GM21717 (cell line): Measurements from ENCODE around the gene SLC49A3.
"Not testable (repeated sequence)": the region's sequence is repeated elsewhere in the genome, so short reads cannot be mapped to it uniquely, and the experiment has no call there.

ENCODE experiments used
- ATAC-seq: cut with Tn5 transposase; IDR thresholded peaks from one replicate; pipeline ENCODE4 v1.9.1; 2021; ENCODE audit warnings: mild to moderate bottlenecking, moderate library complexity; ENCODE audit not compliant: unreplicated experiment

Gene SLC49A3

DNA sequence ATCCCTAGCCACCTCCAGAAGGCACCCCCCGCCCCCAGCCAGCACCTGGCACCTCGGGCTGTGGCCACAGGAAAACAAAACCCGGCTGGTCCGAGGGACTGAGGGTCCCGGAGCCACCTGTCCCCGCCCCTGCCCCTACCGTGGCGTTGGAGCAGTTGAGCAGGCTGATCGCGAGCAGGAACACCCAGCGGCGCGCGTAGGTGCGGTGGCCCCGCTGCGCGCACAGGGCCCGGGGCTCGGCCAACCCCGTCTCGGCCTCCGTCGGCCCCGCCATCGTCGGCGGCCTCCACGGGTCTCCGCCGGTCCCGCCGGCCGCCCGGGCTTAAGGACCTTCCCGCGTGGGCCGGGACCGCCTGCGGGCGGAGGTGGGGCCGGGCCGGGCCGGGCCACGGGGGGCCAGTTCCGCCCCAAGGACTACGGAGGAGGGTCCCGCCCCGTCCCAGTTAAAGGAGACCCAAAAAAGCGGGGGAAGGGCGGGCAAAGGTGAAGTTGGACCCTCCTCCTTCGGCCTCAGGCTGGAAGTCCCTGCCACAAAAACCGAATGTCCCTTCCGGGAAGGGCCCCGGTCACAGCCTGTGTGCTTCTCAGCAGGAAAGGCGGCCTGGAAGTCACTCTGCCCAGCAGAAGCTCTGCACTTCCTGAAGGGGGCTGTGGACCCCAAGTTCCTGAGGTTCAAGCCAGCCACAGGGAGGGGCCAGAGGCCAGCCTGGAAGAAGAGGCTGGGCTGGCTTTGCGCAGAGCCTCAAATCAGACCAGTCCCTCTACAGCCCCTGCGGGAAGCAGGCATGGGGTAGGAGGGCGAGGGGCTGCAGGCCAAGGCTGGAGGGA is at the start of gene SLC49A3:
TSS of gene SLC49A3 (minus strand) at position 298 of the 828 bp plus-strand sequence. CDS start at position 274, 24 bp downstream.
- no peak for ATAC-seq

DNA sequence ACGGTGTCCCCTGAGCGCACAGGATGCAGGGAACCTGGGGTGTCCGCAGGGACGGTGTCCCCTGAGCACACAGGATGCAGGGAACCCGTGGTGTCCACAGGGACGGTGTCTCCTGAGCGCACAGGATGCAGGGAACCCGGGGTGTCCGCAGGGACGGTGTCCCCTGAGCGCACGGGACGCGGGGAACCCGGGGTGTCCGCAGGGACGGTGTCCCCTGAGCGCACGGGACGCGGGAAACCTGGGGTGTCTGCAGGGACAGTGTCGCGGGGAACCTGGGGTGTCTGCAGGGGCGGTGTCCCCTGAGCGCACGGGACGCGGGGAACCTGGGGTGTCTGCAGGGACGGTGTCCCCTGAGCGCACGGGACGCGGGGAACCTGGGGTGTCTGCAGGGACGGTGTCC is 47.6 kb upstream of the SLC49A3 start:
- ATAC-seq: not testable (repeated sequence)

DNA sequence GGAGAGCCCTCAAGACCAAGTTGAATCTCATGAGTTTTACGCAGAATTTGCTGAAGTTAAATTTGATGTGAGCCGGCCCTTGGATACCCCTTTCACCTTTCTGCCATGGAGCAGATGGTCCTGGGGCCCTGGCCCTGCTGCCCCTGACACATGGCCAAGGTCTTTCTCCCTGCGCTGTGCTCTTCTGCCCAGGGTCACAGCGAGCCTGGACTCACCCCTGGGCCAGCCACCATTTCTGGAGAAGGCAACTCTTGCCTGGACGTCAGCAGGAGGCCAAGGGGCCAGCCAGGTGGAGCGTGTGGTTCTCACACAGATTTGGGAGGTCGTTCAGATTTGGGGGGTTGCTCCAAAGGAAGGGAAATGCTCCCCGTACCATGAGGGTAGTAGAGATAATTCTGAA is 46.6 kb upstream of the SLC49A3 start:
- no peak for ATAC-seq

DNA sequence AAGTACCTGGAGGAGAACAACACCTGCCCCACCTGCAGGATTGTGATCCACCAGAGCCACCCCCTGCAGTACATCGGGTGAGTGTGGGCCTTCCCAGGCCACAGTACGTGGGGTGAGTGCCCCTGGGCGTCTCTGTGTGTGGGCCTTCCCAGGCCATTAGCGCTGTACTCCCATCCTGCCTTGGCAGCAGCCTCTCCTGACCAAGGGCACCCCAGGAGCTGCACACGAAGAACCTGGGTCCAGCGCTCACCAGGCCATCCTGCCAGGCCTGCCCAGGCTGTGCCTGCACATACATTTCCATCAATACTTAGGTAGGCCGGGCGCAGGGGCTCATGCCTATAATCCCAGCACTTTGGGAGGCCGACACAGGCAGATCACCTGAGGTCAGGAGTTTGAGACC is 46.0 kb upstream of the SLC49A3 start:
- no peak for ATAC-seq

DNA sequence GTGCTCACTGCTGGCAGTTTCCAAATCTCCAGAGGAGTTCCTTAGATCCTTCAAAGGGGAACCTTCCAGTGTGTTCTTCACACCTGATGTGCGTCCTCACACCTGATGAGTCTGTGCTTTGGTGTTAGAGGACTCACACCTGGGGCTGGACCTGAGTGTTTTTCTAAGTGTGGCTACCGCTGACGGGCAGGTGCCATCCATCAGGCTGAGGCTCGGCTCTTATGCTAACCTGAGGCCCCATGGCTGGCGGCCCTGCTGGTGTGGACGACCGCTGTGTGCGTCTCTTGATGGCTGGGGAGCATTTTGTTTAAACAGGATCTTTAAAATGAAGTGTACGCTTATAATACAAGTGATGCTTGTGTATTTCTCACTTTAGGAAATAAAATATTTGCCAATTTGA is 45.1 kb upstream of the SLC49A3 start:
- ATAC-seq: no peak

DNA sequence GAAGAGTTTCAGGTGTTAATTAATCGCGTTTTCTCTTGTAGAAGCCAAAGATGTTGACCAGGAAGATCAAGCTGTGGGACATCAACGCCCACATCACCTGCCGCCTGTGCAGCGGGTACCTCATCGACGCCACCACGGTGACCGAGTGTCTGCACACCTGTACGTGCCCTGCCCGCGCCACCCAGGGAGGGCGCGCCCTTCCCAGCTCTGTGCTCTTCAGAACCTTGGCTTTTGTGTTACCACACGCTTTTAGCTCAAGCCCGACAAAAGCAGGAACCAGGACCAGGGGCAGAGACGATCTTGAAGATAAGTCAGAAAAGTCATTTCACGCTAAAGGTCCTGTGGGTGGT is 44.7 kb upstream of the SLC49A3 start:
- ATAC-seq: no peak

DNA sequence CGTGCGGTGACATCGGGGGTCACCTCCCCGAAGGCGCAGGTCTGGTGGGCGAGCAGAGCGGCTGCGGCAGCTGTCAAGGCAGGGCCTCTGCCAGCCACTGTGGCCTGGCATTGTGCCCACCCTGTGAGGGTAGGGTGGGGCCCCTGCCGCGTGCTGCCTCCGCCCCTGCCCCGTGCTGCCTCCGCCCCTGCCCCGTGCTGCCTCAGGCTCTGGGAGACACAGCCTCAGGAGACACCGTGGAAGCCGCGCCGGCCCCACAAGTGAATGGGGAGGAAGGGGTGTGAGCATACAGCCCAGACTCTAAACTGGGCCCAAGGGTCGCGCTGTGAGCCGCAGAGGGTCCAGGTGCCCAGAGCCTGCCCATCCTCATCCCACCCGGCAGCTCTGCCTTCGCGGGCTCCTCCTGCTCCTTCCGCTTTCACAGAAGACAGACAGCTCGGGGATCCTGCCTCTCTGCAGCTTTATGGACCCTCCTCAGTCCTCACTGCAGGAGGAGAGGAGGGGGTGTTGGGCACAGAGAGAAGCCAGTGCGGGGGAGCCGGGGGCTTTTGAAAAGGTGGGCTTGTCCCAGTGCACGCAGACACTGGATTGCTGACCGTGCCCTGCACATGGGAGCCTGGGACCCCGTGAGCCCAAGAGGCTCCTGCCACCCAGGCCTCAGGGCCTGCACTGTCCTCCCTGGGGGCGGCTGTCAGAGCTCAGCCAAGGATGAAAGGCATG is 44.1 kb upstream of the SLC49A3 start:
- no peak for ATAC-seq

DNA sequence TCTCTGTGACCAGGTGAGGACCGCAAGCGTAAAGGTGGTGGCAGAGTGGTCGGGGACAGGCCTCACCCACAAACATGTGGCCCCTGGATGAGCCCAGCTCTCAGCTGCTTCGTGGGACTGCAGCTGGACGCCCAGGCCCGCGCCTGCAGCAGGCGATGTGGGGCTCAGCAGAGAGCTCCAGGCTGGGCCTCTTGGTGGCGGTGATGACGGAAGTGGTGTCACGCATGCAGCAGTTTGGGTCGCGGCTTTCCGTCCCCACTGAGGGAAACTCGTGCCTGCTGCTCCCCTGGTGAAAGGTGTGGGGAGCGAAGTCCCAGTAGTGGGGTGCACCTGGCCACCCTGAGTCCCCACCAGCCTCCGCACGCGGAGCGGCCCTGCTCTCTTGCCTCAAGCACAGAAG is 43.5 kb upstream of the SLC49A3 start:
- no peak for ATAC-seq

DNA sequence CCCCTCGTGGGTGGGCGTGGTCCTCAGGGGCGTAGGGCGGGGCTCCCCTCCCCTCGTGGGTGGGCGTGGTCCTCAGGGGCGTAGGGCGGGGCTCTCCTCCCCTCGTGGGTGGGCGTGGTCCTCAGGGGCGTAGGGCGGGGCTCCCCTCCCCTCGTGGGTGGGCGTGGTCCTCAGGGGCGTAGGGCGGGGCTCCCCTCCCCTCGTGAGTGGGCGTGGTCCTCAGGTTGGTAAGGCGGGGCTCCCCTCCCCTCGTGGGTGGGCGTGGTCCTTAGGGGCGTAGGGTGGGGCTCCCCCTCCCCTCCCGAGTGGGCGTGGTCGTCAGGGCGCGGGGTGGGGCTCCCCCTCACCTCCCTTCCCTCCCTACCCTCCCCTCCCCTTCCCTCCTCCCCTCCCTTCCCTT is 43.0 kb upstream of the SLC49A3 start:
- ATAC-seq: not testable (repeated sequence)

DNA sequence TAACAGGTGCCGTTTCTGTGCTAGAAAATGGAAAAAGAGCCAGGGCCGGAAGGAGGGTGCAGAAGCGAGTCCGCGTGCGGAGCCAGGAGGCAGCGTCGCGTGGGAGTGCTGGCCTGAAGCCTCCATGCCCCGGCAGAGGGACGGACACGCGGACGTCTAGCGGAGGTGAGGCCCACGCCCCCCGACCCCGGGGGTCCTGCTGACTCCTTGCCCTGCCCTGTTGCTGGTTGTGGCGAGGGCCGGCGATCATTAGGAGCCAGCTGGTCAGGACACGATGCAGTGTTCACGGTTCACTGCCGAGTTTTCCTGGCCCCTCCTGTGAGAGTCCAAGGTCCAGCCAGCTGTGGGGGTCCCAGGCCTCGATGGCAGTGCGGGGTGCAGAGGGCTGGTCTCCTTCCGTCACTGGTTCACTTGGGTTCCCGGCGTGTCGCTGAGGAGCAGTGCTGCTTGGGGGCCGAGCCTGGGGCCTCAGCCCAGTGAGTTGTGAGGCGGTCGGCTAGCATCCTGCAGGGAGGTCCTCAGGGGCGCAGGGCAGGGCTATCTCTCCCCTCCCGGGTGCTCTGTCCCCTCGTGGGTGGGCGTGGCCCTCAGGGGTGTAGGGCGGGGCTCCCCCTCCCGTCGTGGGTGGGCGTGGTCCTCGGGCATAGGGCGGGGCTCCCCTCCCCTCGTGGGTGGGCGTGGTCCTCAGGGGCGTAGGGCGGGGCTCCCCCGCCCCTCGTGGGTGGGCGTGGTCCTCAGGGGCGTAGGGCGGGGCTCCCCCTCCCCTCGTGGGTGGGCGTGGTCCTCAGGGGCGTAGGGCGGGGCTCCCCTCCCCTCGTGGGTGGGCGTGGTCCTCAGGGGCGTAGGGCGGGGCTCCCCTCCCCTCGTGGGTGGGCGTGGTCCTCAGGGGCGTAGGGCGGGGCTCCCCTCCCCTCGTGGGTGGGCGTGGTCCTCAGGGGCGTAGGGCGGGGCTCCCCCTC is 42.3 kb upstream of the SLC49A3 start:
- not testable (repeated sequence) for ATAC-seq

DNA sequence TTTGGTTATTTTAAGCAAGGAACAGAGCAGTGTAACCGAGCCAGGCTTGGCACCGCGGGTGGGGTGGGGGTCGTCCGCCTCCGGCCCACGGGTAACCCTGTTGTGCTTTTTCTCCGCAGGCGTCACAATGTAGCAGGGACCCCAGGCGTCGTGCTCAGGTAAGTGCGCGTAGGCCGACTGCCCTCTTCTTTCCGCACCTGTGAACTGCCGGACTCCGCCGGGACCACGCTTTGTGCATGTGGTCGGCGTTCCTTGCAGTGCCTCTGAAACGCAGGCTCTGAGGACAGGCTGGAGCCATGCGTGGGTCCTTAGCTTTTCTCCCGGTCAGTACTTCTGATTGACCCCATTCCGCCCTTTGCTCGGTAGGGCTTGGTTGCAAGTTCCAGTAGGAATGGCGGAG is 41.6 kb upstream of the SLC49A3 start:
- no peak for ATAC-seq

DNA sequence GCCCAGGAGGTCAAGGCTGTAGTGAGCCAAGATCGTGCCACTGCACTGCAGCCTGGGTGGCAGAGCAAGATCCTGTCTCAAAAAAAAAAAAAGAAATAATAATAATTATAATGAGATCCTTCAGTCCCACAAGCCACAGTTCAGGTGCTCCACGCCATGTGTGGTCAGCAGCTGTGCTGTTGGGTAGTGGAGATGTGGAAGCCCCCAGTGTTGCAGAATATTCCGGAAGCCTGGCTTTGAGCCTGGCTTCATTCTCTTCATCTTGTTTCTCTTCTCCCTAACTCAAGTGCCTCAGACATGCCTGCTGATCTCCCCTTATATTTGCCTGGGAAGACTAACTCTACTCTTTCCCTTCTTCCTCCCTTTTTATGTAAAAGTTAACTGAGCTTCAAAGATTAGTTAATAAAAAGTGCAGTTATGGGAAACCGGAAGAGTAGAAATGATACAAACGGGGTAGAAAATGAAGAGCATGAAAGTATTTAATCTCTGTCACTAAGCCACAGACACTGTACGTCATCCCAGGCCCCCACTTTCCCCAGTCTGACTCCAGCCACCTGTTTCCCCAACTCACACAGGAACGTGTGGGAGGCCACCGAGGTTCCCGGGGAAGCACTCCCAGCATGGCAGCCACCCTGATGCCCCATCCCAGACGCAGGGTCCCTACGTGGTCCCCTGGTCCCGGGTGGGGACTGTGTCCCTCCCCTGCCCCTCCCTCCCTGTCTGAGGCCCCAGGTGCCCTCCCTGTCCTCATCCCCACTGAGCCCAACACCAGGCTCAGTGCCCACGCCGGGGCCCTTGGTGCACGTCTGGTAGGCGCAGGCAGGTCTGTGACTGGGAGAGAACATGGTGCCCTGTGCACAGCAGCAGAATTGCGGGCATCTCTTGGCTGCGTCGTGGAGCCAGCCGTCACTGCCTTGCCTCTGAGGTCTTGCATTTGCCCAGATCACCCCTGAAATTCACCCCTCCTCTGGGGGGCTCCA is 40.7 kb upstream of the SLC49A3 start:
- ATAC-seq: no peak

DNA sequence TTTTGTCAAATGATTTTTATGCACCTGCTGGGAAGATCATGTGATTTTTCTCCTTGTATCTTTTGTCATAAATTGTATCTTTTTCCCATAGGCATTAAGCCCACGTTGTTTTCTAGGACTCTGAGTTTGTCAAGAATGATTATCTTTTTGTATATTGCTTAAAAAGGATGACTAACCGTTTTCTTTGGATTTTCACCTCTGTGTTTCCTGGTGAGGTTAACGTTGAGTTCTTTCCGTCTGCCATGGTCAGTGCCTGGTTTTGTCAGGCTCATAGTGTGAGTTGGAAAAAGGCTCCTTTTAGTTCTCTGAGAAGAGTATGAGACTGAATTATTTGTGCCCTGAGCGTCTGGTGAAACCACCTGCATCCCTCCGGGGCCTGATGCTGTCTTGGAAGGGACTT is 38.6 kb upstream of the SLC49A3 start:
- no peak for ATAC-seq

DNA sequence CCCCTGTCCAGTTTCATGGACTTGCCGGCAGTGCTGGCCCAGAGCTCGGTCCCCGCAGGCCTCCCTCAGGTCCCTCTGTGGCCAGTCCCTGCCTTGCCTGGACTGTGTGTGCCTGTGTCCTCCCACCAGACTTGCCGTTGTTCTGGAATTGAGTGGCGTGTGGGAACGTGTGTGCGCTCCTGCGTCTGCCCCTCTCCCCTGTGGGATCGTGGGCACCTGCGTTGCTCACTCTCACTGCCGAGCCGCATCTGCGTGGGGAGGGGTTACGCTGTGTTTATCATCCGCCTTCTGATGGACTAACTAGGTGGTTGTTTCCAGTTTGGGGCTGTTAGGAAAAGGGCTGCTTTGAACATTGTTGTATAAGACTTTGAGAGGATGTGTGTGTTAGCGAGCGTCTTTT is 37.9 kb upstream of the SLC49A3 start:
- ATAC-seq: no peak

DNA sequence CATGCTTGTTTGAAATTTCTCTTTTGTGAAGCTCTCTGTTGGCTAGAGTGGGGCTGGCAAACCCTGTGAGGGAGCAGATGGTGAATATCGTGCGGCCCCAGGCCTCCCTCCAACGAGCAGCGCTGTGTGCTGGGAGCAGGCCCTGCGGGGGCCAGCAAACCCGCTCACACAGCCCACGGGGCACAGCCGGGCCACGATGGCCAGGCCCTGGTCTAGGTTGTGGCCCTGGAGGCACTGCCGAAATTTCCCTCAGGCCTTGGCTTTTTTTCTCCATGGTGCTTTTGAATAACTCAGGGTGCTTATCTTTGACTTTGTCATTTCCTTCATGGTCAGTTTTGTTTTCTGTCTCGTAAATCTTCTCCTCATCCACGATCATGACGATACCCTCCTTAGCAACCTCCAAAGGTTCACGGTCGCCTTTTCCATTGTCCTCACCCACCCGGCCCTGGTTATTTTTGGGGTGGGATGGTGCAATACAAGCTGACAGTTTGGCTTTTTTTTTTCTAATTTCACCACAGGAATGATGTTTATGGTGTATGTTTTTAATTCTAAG is 37.4 kb upstream of the SLC49A3 start:
- no peak for ATAC-seq

DNA sequence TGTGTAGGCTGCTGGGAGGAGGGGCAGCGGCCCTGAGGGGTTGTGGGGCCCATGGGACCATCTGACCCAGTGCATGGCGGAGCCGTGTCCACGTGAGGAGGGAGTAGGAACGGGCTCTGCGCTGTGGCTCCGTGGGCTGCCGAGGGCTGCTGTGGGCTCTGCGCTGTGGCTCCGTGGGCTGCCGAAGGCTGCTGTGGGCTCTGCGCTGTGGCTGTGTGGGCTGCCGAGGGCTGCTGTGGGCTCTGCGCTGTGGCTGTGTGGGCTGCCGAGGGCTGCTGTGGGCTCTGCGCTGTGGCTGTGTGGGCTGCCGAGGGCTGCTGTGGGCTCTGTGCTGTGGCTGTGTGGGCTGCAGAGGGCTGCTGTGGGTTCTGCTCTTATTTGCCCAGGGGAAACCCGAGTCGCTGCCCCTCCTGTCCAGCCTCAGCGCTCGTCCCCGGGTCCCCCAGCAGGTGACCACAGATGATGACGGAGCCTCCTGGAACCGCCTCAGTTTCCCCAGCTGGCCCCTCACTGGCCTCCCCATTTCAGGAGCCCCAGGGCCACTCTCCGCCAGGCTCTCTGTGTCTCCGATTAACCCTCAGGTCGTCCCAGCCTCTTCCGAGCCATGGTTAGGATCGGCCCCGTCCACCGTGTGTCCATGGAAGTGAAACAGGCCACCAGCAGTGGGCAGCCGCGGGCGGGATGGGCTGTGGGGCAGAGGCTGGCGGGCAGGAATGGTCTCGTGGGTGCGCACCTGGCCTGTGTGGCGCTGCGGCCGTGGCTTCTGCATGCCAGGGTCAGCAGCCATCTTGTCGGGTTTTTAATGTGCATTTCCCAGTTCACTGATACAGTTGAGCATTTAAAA is 36.7 kb upstream of the SLC49A3 start:
- no peak for ATAC-seq

DNA sequence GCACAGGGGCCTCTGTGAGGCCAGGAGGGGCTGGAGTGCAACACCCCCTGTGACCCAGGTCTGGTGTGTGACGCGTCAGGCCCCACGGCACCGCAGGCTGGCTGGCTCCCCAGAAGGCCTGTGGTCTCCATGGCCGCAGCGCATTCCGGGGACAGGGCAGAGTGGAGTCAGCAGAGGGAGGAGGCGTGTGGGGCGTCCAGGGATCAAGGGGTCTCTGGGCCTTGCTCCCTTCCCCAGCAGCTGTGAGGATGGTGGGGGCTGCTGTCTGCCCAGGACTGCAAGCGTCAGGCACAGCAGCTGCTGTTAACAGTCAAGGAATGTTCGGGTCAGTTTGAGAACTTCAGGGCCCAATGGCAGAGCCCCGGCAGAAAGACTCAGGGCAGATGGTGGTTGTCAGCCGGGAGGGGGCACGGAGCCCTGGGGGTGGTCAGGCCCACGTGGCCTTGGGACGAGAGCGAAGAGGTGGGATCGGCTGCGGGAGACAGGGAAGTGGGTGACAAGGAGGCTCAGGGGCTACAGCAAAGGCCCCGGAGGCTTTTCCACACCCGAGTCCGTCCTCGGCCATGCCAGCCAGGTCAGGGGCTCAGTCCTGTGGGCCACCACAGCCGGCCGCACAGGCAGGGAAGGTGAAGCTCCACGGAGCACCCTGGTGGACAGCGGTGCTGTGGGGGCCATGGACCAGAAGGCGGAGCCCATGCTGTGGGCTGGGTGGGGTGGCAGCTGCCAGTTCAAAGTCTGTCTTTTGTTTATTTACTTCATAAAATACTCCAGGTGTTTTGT is 35.0 kb upstream of the SLC49A3 start:
- ATAC-seq: no peak

DNA sequence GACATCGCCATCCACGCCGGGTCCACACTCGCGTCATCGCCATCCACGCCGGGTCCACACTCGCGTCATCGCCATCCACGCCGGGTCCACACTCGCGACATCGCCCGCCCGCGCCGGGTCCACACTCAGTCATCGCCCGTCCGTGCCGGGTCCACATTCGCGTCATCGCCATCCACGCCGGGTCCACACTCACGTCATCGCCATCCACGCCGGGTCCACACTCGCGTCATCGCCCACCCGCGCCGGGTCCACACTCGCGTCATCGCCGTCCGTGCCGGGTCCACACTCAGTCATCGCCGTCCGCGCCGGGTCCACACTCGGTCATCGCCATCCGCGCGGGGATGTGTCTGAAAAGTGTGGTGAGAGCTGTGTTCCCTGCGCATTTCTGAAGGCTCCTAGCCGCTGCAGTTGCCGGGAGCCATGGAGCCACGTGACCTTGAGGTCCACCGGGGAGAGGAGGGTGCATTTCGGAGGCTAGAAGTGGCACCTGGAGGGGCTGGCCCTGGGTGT is 34.0 kb upstream of the SLC49A3 start:
- ATAC-seq: no peak
